ENCODE data around the gene LYPD8.

LYPD8 gene

DNA sequence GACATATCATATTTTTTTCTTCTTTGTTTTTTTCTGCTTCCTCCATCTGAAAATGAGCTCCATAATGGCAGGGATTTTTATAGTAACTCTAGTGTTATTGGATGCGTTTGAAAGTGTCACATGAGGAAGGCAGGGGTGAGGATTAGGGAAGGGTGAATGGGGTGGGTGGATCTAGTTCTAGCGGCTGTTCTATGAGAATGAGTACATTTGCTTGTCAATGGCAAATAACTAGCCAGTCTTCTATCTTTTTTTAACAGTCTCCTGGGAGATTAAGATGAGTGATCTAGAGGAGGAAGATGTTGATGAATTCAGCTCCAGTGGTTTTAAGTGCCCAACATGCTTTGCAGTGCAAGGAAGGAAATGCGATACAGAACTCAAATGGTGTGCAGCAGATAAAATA, 58.8 kb downstream of the LYPD8 start:
- H3K27ac ChIP-seq (ENCODE audit: low read length), result no peak overlapping the region
- no peak overlapping the region for H3K4me2 ChIP-seq (ENCODE audit: low read depth, low read length)
- H3K27me3 ChIP-seq (replicated peaks; ENCODE audit: insufficient read depth, low read length), result no peaks in the 10 kb centered on the region
- H4K20me1 ChIP-seq (ENCODE audit: insufficient read depth, low read length), result no peaks in the 10 kb centered on the region
- no peaks in the 10 kb centered on the region for H3K9me3 ChIP-seq (replicated peaks; ENCODE audit: insufficient read depth, low read length)
- no peaks in the 10 kb centered on the region for H3K9me2 ChIP-seq (replicated peaks; ENCODE audit: insufficient read depth, low read length)
- no peaks in the 10 kb centered on the region for H3K79me2 ChIP-seq (ENCODE audit: low read length)
- H3F3A ChIP-seq (ENCODE audit: insufficient read depth, low read length), result no peaks in the 10 kb centered on the region
- no peak for DNase-seq
- H2AFZ ChIP-seq (ENCODE audit: low read length), result no peak overlapping the region
- TF ChIP-seq, protein P1, sequence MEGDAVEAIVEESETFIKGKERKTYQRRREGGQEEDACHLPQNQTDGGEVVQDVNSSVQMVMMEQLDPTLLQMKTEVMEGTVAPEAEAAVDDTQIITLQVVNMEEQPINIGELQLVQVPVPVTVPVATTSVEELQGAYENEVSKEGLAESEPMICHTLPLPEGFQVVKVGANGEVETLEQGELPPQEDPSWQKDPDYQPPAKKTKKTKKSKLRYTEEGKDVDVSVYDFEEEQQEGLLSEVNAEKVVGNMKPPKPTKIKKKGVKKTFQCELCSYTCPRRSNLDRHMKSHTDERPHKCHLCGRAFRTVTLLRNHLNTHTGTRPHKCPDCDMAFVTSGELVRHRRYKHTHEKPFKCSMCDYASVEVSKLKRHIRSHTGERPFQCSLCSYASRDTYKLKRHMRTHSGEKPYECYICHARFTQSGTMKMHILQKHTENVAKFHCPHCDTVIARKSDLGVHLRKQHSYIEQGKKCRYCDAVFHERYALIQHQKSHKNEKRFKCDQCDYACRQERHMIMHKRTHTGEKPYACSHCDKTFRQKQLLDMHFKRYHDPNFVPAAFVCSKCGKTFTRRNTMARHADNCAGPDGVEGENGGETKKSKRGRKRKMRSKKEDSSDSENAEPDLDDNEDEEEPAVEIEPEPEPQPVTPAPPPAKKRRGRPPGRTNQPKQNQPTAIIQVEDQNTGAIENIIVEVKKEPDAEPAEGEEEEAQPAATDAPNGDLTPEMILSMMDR (IDR thresholded peaks at IDR 0.05; ENCODE audit: low read length), result no peak
- TF ChIP-seq EZH2phosphoT487 (IDR thresholded peaks at IDR 0.05; ENCODE audit: low read length) (no peak), EZH2 (optimal IDR thresholded peaks at IDR 0.05; ENCODE audit: low read depth, low read length) (no peak)
- H3K4me3 ChIP-seq (ENCODE audit: low read length), result no peak overlapping the region
- no peaks in the 10 kb centered on the region for H3K36me3 ChIP-seq (replicated peaks; ENCODE audit: insufficient read depth, low read length)
- H3K4me1 ChIP-seq (ENCODE audit: low read length), result no peaks in the 10 kb centered on the region
- no peak overlapping the region for H3K9ac ChIP-seq (ENCODE audit: low read length)

DNA sequence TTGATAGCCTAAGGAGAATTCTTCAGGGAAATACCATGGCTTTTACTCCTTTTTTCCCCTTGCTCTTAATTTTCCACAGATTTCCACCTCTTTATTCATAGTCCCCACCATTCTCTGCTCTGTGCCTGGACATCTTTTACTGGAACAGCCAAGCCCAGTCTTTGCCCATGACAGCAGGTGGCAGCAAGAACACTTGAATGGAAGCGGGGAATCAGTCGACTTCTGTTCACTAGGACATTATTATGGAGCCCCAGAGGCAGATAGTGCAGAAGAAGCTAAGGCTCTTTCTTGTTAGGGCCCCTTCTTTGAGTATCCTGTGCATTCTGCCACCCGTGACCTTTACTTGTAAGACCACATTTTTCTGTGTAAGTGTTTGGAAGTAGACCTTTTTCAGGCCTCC, 59.3 kb downstream of the LYPD8 start:
- no peak overlapping the region for H3K9ac ChIP-seq (ENCODE audit: low read length)
- H2AFZ ChIP-seq (ENCODE audit: low read length), result no peak overlapping the region
- DNase-seq, result peak; percentile 56
- no peak overlapping the region for H3K27ac ChIP-seq (ENCODE audit: low read length)
- H3K4me1 ChIP-seq (ENCODE audit: low read length), result no peaks in the 10 kb centered on the region
- H3K27me3 ChIP-seq (replicated peaks; ENCODE audit: insufficient read depth, low read length), result no peaks in the 10 kb centered on the region
- H4K20me1 ChIP-seq (ENCODE audit: insufficient read depth, low read length), result no peaks in the 10 kb centered on the region
- H3K79me2 ChIP-seq (ENCODE audit: low read length), result no peaks in the 10 kb centered on the region
- no peak for TF ChIP-seq EZH2phosphoT487 (IDR thresholded peaks at IDR 0.05; ENCODE audit: low read length)
- TF ChIP-seq, protein P1 (IDR thresholded peaks at IDR 0.05; ENCODE audit: low read length), result peak; percentile 46
- no peaks in the 10 kb centered on the region for H3K36me3 ChIP-seq (replicated peaks; ENCODE audit: insufficient read depth, low read length)
- no peaks in the 10 kb centered on the region for H3K9me2 ChIP-seq (replicated peaks; ENCODE audit: insufficient read depth, low read length)
- H3K4me3 ChIP-seq (ENCODE audit: low read length), result no peak overlapping the region
- no peak overlapping the region for H3K4me2 ChIP-seq (ENCODE audit: low read depth, low read length)
- no peaks in the 10 kb centered on the region for H3F3A ChIP-seq (ENCODE audit: insufficient read depth, low read length)
- H3K9me3 ChIP-seq (replicated peaks; ENCODE audit: insufficient read depth, low read length), result no peaks in the 10 kb centered on the region

DNA sequence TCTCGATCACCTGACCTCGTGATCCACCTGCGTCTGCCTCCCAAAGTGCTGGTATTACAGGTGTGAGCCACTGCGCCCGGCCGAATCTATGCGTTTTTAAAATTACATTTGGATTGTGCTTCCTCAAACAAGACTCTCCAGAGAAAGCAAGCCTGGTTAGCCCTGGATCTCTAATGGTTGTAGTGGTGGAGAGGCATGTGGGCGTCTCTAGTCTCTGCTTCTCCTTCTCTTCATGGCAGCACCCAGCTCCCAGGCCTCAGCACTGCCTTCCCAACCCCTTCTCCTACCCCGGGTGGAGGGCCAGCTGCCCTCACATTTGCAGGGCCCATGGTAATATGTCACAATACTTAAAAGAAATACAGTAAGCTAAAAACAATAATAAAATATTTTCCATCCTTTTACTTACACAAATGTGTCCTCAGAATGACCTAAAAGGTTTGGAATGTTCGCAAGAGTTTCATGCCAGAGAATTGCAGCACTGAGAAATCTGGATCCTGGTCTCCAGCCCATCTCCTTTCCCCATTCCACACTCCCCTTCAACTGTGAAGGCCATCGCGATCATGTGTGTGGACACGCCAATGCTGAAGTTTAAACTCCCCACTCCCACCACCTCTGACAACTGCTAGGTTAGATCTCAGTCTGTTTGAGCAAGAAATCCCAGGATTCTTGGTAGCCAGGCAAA, 60.0 kb downstream of the LYPD8 start:
- DNase-seq, result no peak
- no peak overlapping the region for H3K4me2 ChIP-seq (ENCODE audit: low read depth, low read length)
- no peaks in the 10 kb centered on the region for H4K20me1 ChIP-seq (ENCODE audit: insufficient read depth, low read length)

More for the DNA sequence above, 60.0 kb downstream of the LYPD8 start:
- Histone ChIP-seq H3K36me3 (replicated peaks; ENCODE audit: insufficient read depth, low read length) (no peaks in the 10 kb centered on the region), H3K4me3 (ENCODE audit: low read length) (no peak overlapping the region), H3K9me3 (replicated peaks; ENCODE audit: insufficient read depth, low read length) (no peaks in the 10 kb centered on the region), H3K27me3 (replicated peaks; ENCODE audit: insufficient read depth, low read length) (no peaks in the 10 kb centered on the region), H3K9ac (ENCODE audit: low read length) (no peak overlapping the region), H3K9me2 (replicated peaks; ENCODE audit: insufficient read depth, low read length) (no peaks in the 10 kb centered on the region), H2AFZ (ENCODE audit: low read length) (no peak overlapping the region), H3F3A (ENCODE audit: insufficient read depth, low read length) (no peaks in the 10 kb centered on the region), H3K79me2 (ENCODE audit: low read length) (no peaks in the 10 kb centered on the region), H3K27ac (ENCODE audit: low read length) (no peak overlapping the region), H3K4me1 (ENCODE audit: low read length) (no peaks in the 10 kb centered on the region)
- TF ChIP-seq EZH2 (optimal IDR thresholded peaks at IDR 0.05; ENCODE audit: low read depth, low read length) (no peak), EZH2phosphoT487 (IDR thresholded peaks at IDR 0.05; ENCODE audit: low read length) (no peak)
- TF ChIP-seq, protein P1 (IDR thresholded peaks at IDR 0.05; ENCODE audit: low read length), result no peak
